A673 (cell line): ENCODE measurements around the gene UBE2D1.

Experiments
- EZH2 ChIP-seq: fragments of 200-600 bp; sonication (generic); IDR thresholded peaks from 2 replicates; pipeline ENCODE4 v1.6.1; 2017; ENCODE audit warnings: borderline replicate concordance, low read depth, mild to moderate bottlenecking, mixed read lengths, antibody characterized with exemption, low read length; ENCODE audit not compliant: poor library complexity, severe bottlenecking
- TF ChIP-seq, protein P1 (sequence below): fragments of 300-800, 200-600 bp; sonication (generic); conservative IDR thresholded peaks from 2 replicates; pipeline ENCODE4 v1.5.1; 2017; ENCODE audit warnings: low read depth, mild to moderate bottlenecking, antibody characterized with exemption, low read length, moderate library complexity, mixed read lengths

DNA sequence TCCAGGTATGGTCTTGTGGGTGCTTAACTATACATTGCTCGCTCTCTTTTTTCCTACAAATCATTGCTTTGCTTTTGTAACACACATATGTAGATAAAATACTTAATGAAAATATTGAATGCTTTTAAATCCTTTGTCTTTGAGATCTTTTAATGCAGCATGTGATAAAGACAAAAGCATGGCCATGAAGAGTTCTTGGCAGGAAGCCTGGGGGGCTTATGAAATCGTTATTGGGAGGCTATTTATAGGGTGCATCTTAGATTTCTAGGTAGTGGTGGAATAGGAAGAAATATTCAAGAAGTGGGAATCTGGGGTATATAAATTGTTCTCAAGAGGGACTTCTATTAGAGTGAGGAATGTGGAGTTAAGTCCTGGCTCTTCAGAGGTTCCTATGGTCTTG lies 21.9 kb downstream of the UBE2D1 start:
- TF ChIP-seq, protein P1, sequence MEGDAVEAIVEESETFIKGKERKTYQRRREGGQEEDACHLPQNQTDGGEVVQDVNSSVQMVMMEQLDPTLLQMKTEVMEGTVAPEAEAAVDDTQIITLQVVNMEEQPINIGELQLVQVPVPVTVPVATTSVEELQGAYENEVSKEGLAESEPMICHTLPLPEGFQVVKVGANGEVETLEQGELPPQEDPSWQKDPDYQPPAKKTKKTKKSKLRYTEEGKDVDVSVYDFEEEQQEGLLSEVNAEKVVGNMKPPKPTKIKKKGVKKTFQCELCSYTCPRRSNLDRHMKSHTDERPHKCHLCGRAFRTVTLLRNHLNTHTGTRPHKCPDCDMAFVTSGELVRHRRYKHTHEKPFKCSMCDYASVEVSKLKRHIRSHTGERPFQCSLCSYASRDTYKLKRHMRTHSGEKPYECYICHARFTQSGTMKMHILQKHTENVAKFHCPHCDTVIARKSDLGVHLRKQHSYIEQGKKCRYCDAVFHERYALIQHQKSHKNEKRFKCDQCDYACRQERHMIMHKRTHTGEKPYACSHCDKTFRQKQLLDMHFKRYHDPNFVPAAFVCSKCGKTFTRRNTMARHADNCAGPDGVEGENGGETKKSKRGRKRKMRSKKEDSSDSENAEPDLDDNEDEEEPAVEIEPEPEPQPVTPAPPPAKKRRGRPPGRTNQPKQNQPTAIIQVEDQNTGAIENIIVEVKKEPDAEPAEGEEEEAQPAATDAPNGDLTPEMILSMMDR: no peak
- no peak for TF ChIP-seq EZH2
